Adrenal gland (tissue), 12 donors: Measurements from ENCODE around the gene FAM98C. TPM values are rescaled to one million over a fixed set of nuclear protein-coding genes. Genes with fewer than 3 reads are reported as not detected.
"Not testable (repeated sequence)": the region's sequence is repeated elsewhere in the genome, so short reads cannot be mapped to it uniquely, and the experiment has no call there.

Experiments used
- DNase-seq, 7 donors: peaks; one replicate each; pipeline ENCODE4 v3.0.0-alpha.2; 2019 to 2020
- H3K27ac ChIP-seq, 5 donors: fragments of 200-600 bp; sonication (generic) in 4 of 5; 1 replicate in 3 of 5; 2 replicates in 2 of 5; pipeline versions ENCODE4 v1.5.1 to v1.8.0; 2016 to 2020; ENCODE audit warnings: mild to moderate bottlenecking in 1 of 5
- H3K27me3 ChIP-seq: fragments of 200-600 bp; 2 replicates; pipeline ENCODE4 v1.8.0; 2021
- H3K36me3 ChIP-seq, 2 donors: fragments of 200-600 bp; replicated peaks in 1 of 2; 1 replicate in 1 of 2; 2 replicates in 1 of 2; pipeline versions ENCODE4 v1.5.1 to v1.8.0; 2018 to 2022
- H3K4me1 ChIP-seq, 2 donors: fragments of 200-600 bp; replicated peaks in 1 of 2; 1 replicate in 1 of 2; 2 replicates in 1 of 2; pipeline versions ENCODE4 v1.5.1 to v1.8.0; 2018 to 2021
- H3K4me3 ChIP-seq, 4 donors: fragments of 200-600 bp; sonication (generic) in 3 of 4; one replicate each; pipeline ENCODE4 v1.5.1; 2016 to 2018
- H3K9me3 ChIP-seq, 3 donors: fragments of 200-600 bp; sonication (generic) in 1 of 3; replicated peaks in 1 of 3; 1 replicate in 2 of 3; 2 replicates in 1 of 3; pipeline versions ENCODE4 v1.5.1 to v1.8.0; 2016 to 2021
- CTCF ChIP-seq, 6 experiments: fragments of 450-650 bp in 4 of 6; fragments of 200-600 bp in 2 of 6; sonication (generic) in 1 of 6; IDR thresholded peaks; 1 replicate in 5 of 6; 2 replicates in 1 of 6; pipeline versions ENCODE4 v1.5.1 to v1.8.0; 2016 to 2021; ENCODE audit warnings: antibody characterized with exemption in 6 of 6, mild to moderate bottlenecking in 2 of 6, moderate library complexity in 1 of 6
- POLR2A ChIP-seq, 2 donors: fragments of 450-650 bp; IDR thresholded peaks; one replicate each; pipeline ENCODE4 v1.6.1; 2017; ENCODE audit warnings: antibody characterized with exemption in 2 of 2, mild to moderate bottlenecking in 2 of 2, moderate library complexity in 1 of 2
- WGBS, 4 donors: extraction: QIAGEN DNeasy Blood & Tissue Kit in 2 of 4; methylation state at CpG; one replicate each; pipeline versions ENCODE4 v1.1.5 to v1.1.7; 2013 to 2017; 5-methylcytosine and 5-hydroxymethylcytosine counted together
- intact Hi-C, 2 donors: fragments of 100-400 bp; cut with DNase I; formaldehyde crosslinking; loops; one replicate each; pipeline versions ENCODE4 v1.14.1 to v1.15.0; 2022 to 2023
- polyA plus RNA-seq, 3 donors: library from polyadenylated mRNA; stranded (reverse); fragments of 200-250 nt in 2 of 3; fragments of 350-450 nt in 1 of 3; fragmentation: Illumina TruSeq in 1 of 3; extraction: RNeasy Lipid Tissue Mini Kit (QIAGEN cat#74804) in 1 of 3; gene quantifications; one replicate each; pipeline ENCODE4 v1.2.3, GENCODE V29; 2013 to 2014
- total RNA-seq, 9 donors: library from RNA; depleted of rRNA in 4 of 9; stranded (reverse); fragments of >200 nt in 4 of 9; fragments of 120-200 nt in 1 of 9; fragmentation: NEBNext Ultra II Directional in 1 of 9; extraction: Animal tissue kit (Norgen Biotek cat#: 25700) in 1 of 9; gene quantifications; one replicate each; pipeline versions ENCODE4 v1.1.0 to v1.2.4, GENCODE V29; 2013 to 2023
- donor health status: healthy with polysubstance abuse.
- donor health status: Bipolar disorder and iron deficiency.
- donor health status: DM: yes; HTN: yes; CAD: no.
- donor health status: DM: no; HTN: no; CAD: no.
- donor health status: DM: no; HTN: no; CAD: no.
- donor health status: DM: yes; HTN: yes; CAD: no.

FAM98C gene
- total and polyA plus RNA-seq, 12 donors: 5.3 to 33.5 (median 17.0) TPM

GRCh38 chr19:38411041-38411712, 8.3 kb downstream of the FAM98C start:
- Histone ChIP-seq H3K4me1 (no peaks in the 10 kb centered on the region), H3K9me3 (no peaks in the 10 kb centered on the region), H3K27me3 (no peaks in the 10 kb centered on the region), H3K4me3 (no peak overlapping the region), H3K36me3 (peaks cover 0 to 7% of the 10 kb centered on the region in 2 donors), H3K27ac (no peak overlapping the region)
- intact Hi-C loops: no loop called here
- no peak for DNase-seq
- 79 to 83% (median 80%) methylated on average over 13 of the region's 13 CpGs for WGBS, 4 donors
- no peak for TF ChIP-seq CTCF (IDR thresholded peaks at IDR 0.05)
- TF ChIP-seq POLR2A (IDR thresholded peaks at IDR 0.05): no peak

DNA sequence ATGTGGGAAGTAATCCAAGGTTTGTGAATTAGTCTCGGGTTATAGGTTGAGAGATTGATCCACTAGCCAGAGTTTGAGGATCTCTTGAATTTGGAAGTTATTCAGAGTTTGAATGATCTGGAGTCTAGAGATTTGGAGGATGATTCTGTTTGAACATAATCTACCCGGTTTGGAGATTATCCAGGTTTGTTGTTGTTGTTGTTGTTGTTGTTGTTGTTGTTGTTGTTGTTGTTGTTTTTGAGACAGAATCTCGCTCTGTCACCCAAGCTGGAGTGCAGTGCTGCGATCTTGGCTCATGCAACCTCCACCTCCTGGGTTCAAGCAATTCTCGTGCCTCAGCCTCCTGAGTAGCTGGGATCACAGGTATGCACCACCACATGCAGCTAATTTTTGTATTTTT, 9.0 kb downstream of the FAM98C start:
- DNase-seq, H3K9me3 ChIP-seq, H3K27me3 ChIP-seq, H3K36me3 ChIP-seq, H3K27ac ChIP-seq, intact Hi-C loops, H3K4me1 ChIP-seq, H3K4me3 ChIP-seq: not testable (repeated sequence)
- WGBS, 4 donors: 84 to 88% (median 85%) methylated on average over 5 of the region's 5 CpGs

DNA sequence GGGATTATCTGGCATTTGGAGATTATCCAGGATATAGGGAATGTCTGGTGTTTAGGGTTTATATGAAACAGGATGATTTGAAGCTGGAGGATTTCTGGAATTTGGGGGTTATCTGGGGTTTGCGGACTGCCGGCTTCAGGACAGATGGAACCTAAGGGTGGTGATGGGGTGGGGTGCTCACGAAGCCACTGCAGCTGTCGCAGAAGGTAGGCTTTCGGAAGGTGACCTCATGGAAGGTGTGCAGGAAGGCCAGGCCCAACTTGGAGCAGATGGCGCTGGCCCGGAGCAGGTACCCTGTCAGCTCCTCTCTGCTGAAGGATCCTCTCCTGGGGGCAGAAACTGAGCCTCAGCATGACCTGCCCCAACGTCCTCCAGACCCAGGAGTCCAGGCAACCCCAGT, 9.6 kb downstream of the FAM98C start:
- no peak for DNase-seq
- WGBS, 4 donors: 80 to 98% (median 91%) methylated on average over 2 to 8 of the region's 8 CpGs
- intact Hi-C loops: no loop called here
- Histone ChIP-seq H3K27me3 (no peaks in the 10 kb centered on the region), H3K36me3 (no peaks in the 10 kb centered on the region), H3K4me3 (no peak overlapping the region), H3K4me1 (peaks cover 0 to under 1% of the 10 kb centered on the region in 2 donors), H3K27ac (no peak overlapping the region), H3K9me3 (no peaks in the 10 kb centered on the region)
- TF ChIP-seq CTCF (IDR thresholded peaks at IDR 0.05): no peak
- TF ChIP-seq POLR2A (IDR thresholded peaks at IDR 0.05): no peak

DNA sequence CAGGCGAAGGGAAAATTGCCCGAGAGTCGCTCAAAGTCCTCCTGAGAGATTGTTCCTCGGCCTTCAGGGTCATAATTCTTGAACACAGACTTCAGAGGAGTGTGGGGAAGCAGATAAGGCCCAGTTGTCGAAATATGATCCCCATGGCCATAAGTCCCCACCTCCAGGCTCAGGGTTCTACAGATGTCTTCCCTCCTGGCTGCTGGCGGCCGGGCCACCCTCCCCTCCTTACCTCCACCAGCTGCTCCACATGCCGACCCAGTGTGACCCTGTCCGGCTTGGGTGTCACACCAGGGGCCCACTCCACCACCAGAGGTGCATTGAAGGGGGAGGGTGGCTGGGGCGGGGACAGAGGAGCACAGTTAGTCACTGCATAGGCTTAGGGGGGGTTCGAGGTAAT, 10.1 kb downstream of the FAM98C start:
- Histone ChIP-seq H3K9me3 (no peaks in the 10 kb centered on the region), H3K27ac (no peak overlapping the region), H3K4me3 (no peak overlapping the region), H3K36me3 (no peaks in the 10 kb centered on the region), H3K27me3 (no peaks in the 10 kb centered on the region), H3K4me1 (peaks cover 0 to 5% of the 10 kb centered on the region in 2 donors)
- intact Hi-C loops: no loop called here
- DNase-seq: no peak
- WGBS, 4 donors: 61 to 84% (median 65%) methylated on average over 7 to 11 of the region's 11 CpGs
- TF ChIP-seq CTCF (IDR thresholded peaks at IDR 0.05): no peak

DNA sequence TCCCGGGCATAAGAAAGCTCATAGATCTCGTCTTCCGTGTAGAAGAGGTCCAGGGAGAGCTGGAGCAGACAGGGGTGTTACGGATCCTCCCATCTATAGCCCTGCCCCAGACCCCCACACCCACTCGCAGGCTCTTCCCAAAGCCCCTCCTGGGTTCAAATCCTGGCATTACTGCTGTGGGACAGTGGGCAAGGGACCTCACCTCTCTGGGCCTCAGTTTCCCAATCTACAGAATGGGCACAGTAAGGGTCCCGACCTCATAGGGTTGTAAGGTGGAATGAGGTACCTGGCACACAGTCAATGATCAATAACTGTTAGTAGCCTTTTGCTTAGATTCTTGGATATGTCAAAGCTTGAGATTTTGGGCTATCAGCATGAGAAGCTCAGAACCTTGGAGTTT, 10.5 kb downstream of the FAM98C start:
- H3K27me3 ChIP-seq: peaks cover 4% of the 10 kb centered on the region
- peaks cover 0 to 10% of the 10 kb centered on the region in 2 donors for H3K4me1 ChIP-seq
- WGBS, 4 donors: 68 to 88% (median 84%) methylated on average over 5 to 6 of the region's 6 CpGs
- no peak overlapping the region for H3K27ac ChIP-seq
- no peak for TF ChIP-seq CTCF (IDR thresholded peaks at IDR 0.05)
- no peak for TF ChIP-seq POLR2A (IDR thresholded peaks at IDR 0.05)
- no peaks in the 10 kb centered on the region for H3K9me3 ChIP-seq
- H3K36me3 ChIP-seq: no peaks in the 10 kb centered on the region
- no peak for DNase-seq
- no peak overlapping the region for H3K4me3 ChIP-seq
- intact Hi-C loops: no loop called here
